Glomerular endothelial cell (primary cell): ENCODE data around the gene SLC7A6OS. TPM values are rescaled to one million over a fixed set of nuclear protein-coding genes. Genes with fewer than 3 reads are reported as not detected.

ENCODE experiments used
- DNase-seq: peaks from one replicate; pipeline ENCODE4 v3.0.0-alpha.2; 2011; ENCODE audit warnings: low read depth, low spot score; ENCODE audit errors: extremely low read depth
- total RNA-seq: library from RNA; depleted of rRNA; stranded (reverse); fragments of >200 nt; gene quantifications from 2 replicates; pipeline ENCODE4 v1.2.3, GENCODE V29; 2015

SLC7A6OS gene
- 11.4 and 11.5 TPM in 2 replicates for total RNA-seq

DNA sequence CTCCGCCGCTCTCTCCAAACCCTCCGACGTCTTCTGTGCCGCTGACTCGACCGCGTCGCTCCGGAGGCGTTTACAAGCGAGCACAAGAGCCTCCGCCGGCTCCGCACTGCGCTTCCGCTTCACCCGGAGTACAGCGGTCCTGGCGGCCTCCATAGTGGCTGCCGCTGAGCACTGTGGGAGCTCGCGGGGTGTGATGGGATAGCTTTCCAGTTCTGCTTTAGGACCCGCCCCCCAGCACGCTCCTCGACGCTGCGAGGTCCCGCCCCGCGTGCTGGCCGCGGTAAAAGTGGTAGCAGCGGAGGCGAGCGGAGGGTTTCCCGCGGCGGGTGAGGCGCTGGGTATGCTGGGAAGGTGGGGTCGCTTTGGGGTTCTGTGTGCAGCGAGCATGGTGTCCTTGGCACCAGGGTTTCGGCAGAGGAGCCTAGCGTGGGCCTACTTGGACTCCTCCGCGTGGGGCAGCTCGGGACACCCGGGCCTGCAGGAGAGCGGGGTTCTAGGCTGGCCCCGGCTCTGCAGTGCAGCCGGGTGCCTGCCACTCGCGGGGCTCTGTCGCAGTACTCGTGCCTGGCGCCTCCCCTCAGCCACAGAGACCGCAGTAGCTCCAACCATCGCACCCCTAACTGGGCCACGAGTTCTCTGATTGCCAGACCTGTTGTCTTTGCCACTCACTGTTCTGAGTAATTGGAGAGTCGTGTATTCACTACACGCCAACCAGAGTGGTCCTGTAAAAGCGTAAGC is at the start of gene SLC7A6OS, which contains the start of gene PRMT7:
SLC7A6OS (minus strand) TSS at position 173 of the 738 bp plus-strand sequence; CDS start at position 153, 20 bp downstream.
PRMT7 (plus strand) TSS at position 246 of the 738 bp plus-strand sequence. CDS start 4,961 bp downstream, outside the sequence.
- no peak for DNase-seq

DNA sequence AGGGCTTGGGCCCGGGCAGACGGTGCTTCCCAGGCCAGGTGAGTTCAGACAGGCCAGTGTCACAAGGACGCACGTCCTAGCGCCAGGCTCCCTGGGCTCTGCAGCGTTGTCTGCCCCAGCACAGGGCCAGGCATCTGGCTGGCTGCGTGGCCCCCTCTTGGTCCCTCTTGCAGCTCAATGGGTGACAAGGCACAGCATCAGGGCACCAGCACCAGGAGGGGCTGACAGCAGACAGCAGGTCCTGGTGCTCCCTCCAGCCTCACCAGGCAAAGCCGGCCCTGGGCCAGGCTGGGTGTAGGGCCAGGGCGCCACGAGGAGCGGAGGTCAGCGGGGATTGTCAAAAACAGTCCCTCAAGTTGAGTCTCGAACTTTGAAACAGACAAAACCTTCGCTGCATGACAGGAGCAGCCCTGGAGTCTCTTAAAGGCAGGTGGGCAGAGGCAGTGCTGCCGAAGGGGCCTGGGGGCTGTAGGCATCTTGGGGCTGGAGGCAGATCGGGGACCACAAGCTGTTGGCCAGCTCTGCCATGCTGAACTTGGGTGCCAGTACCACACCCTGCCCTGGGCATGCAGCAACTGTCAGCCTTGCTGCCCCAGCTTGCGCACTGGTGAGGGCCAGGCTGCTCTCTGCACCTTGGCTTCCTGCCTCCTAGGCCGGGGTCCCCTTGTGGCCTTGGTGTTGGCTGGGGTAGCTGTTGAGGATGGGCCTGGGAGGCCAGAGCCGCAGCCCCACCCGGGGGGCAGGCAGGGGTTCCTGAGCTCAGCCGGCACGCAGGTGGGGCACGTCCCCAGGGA is 48.8 kb upstream of the SLC7A6OS start:
- no peak for DNase-seq

DNA sequence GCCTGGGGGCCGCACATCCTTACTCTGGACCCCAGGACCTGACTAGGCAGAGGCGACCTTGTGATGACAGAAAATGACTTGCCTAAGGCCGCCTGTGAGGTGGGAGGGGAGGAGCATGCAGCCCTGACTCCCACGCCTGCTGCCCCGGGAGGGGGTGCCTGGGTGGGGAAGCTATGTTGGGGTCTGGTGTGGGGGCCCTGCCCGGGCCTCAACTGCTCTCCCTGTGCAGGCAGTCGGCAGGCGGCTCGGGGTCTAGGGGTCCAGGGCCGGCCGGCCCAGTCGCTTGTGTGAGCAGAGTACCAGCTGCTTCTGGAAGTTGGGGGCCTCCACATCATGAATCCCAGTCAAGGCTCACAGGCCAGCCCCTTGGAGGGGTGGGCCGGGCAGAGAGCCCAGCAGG is 48.2 kb upstream of the SLC7A6OS start:
- DNase-seq, result no peak

DNA sequence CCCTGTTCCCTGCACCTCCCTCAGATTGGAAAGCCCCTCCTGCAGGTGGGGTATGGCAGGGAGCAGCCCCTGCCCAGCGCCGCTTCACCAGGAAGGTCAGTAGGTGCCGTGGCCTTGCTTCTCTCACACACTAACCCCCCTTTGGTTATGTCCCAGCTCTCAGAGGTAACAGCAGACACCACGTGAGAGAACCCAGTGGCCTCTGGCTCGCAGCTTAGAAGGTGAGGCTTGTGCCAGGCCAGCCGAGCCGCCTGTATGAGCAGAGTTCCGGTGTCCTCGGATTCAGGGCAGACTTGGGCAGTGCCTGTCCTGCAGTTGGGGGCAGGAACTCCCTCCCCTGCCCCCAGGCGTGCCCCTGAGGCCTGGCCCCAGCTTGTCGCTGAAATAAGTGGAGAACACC is 47.2 kb upstream of the SLC7A6OS start:
- no peak for DNase-seq

DNA sequence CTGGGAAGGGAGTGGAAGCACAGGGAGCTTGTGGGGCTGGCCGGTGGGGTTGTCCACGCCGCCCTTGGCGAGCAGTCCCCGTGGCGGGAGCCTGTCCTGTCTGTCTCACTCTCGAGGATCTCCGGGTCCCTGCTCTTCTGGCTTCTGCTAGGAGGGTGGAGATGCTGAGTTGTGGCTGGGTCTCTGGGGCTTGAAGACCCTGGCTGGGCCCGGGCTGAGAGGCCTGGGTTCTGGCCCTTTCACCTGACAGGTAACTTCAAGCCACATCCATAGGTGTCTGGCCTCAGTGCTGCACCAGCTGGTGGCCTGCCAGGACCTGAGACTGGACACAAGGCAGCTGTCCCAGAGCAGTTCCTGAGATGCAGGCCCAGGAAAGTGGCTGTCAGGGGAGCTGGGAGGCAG is 46.8 kb upstream of the SLC7A6OS start:
- DNase-seq, result no peak

DNA sequence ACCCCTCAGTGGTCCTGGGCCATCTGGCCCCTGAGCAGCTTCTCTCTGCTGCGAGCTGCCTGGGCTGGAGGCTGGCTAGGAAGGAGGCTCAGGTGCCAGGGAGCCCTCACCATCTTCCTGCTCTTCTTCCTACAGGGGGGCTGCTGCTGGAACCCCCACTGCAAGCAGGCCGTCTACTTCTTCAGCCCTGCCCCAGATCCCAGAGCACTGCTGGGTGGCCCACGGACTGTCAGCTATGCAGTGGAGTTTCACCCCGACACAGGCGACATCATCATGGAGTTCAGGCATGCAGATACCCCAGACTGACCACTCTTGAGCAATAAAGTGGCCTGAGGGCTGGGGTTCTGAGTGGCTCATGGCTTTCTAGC is 46.2 kb upstream of the SLC7A6OS start:
- DNase-seq, result no peak

DNA sequence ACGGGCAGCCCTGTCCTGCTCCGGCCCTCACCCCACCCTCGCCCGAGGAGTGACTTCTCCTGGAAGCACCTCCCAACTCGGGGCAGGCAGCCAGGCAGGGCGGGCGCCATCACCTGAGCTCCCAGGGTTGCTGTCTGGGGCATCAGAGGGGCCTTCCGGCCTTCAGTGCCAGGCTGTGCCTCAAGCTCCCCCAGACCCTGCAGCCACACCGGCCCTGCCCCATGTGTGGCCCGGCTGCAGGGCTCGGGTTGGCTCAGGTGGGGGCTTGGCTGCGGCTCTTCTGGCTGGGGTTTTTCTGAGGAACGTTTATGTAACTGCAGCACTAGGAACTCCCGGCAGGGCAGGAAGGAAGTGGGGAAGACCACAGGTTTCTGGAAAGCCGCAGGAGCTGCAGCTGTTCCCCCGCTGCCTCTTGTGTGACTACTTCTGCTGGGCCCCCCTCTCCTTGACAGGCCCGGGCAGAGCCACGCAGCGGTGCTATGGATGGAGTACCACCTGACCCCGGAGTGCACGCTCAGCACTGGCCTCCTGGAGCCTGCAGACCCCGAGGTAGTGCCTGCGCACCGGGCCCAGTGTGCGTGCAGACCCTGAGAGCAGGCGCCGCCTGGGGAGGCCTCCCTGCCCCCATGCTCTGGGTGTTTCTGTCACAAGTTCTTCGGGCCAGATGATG is 45.6 kb upstream of the SLC7A6OS start:
- DNase-seq, result no peak

DNA sequence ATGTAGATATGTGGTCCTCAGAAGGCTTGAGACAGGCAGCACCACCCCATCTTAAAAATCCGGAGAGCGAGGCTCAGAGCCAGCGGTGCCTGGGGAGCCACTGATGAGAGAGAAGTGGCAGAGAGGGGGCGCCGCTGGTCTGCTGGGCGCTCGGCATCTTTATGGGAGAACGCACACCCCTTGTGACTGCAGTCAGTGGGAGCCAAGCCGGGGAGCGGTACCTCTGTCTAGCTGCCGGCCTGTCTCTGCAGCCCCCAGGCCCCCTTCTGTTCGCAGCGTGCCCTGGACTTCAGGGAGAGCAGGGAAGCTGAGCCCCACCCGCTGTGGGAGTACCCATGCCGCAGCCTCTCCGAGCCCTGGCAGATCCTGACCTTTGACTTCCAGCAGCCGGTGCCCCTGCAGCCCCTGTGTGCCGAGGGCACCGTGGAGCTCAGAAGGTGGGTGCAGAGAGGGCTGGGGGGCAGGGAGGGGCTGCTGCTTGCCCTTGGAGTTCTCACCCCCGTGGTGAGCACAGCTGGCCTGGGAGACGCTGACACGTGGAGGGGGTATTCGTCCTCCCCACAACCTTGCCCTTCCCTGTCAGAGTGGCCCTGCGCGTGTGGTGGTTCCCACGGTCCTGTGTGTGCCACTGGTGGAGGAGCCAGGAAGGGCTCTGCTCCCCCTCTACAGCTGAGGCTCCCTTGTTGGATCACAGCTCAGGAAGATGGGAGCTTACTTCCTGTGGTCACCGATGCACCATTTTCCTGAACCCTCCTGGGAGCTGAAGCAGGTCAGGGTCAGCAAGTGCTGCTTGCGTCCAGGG is 44.9 kb upstream of the SLC7A6OS start:
- no peak for DNase-seq

DNA sequence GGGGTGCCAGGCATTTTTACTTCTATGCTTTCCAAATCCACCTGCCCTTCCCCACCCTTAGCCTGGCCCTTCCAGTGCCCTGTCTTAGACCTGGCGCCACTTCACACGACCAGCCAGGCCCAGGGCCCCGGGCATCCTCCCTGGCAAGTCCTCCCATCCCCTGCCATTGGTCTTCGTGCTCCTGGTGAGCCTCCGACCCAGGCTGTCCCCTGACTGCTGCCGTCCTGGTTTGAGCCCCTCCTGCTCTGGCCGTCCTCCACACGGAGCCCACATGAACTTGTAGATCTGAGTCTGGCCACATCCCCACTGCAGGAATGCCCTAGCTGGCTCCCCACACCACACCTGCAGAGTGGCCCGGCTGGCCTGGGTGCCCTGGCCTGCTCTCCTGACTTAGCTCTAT is 44.1 kb upstream of the SLC7A6OS start:
- DNase-seq, result no peak

DNA sequence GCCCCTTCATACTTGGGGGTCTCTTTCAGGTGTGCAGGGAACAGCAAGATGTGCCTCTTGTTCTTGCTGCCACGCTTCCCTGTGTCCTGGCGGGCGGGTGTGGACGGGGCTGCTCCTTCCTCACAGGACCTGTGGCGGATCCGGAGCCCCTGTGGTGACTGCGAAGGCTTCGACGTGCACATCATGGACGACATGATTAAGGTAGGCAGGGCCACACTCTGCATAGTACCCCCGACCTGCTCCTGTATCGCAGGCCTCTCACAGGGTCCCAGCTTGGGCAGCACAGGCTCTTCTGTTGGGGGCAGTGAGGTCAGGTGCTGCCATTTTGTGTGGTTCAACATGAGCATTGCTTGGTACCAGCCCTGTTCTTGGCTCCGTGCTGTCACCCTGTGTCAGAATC is 42.6 kb upstream of the SLC7A6OS start:
- no peak for DNase-seq

DNA sequence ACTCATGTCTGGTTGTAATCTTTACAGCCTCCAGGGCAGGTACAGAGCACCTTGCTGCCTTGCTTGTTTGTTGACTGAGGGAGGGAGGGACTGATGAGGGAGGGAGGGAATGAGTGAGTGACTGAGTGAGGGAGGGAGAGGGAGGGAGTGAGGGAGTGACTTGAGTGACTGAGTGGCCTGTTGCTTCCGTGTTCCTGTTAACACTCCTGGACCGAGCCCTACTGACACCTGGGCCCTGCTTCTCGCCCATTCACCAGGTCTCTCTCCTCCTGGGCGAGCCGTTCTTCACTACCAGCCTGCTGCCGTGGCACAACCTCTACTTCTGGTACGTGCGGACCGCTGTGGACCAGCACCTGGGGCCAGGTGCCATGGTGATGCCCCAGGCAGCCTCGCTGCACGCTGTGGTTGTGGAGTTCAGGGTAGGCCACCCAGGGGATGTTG is 41.3 kb upstream of the SLC7A6OS start:
- no peak for DNase-seq

DNA sequence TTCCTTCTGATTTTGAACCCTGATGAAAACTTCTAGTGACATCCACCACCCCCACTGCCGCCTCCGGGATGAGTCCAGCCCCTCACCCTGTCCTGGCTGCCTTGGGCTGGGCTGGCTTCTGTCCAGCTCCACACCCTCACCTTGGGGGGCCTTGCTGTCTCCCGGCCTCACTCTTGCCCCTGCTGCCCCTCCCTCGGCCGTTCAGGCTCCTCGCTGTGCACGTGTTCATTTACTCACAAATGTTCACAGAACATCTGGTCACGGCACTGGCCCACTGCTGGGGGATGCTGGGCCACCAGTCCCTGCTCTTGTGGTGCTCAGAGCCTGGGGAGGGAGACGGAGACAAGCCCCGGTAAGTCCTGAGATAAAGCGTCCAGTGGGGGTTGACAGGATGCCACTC is 40.7 kb upstream of the SLC7A6OS start:
- DNase-seq, result no peak

DNA sequence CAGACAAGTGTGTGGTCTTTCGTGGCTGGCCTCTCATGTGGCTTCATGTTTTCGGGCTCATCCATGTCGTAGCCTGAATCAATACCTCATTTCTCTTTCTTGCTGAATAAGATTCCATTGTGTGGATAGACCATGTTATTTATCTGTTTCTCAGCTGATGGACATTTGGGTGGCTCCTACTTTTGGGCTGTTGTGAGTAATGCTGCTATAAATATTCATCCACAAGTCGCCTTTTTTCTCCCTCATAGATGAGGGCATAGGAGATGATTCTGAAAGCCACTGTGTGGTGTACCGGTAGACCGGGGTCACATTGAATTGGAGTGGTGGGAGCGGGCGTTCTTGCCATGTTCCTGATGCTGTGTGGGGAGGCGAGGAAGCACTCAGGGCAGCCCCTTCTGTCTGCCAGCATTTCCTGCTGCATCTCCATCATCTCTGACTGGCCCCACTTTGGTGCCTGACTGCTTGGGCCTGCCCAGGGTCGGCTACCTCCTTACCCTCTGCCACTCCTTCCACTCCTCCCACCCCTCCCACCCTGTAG is 40.1 kb upstream of the SLC7A6OS start:
- DNase-seq, result no peak

DNA sequence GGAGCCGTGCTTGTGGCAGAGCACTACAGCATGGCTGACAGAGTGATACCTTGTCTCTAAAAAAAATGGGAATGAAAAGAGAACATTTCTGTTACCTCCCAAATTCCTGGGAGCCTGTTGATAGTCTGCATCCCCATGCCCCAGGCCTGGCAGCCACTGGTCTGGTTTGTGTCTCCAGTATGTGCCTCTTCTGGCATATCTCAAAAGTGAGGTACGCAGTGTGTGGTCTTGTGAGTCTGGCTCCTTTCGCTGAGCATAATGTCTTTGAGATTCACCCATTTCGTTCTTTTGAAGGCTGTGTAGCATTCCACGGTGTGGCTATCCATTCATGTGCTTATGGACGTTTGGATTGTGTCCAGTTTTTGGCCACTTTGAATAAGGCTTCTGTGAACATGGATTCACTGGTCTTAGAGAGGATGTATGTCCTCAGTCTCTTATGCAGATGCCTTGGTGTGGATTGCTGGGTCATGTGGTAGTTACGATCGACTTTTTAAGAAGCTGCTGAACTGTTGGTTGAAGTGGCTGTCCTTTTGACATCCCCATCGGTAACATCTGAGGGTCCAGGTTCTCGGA is 39.2 kb upstream of the SLC7A6OS start:
- DNase-seq, result no peak

DNA sequence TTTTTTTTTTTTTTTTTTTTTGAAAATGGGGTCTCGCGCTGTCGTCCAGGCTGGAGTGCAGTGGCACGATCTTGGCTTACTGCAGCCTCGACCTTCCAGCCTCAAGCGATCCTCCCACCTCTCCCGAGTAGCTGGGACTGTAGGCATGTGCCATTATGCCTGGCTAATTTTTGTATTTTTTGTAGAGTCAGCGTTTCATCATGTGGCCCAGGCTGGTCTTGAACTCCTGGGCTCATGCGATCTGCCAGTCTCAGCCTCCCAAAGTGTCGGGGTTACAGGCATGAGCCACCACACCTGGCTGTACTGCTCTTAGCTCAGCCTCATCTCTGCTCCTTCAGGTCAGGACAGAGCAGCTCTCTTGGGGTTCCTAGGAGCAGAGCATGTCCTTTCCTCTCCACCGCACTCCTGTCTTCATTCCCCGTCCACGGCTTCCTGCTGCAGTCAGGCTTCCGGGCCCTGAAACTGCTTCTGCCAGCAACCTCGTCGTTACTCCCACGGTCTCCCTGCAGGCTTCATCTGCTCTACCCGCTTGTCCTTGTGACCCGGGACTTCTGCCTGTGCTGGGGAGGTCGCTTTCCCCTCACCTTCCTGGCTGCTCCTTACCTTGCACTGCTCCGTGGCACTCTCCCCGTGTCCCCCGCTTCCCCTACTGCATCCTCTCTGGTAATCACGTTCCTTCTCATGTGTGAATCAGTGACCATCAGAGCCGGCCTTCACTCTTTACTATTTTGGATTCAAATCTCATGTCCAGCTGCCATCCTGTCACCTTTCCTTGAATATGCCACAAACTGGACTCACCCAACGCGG is 38.1 kb upstream of the SLC7A6OS start:
- DNase-seq, result no peak

DNA sequence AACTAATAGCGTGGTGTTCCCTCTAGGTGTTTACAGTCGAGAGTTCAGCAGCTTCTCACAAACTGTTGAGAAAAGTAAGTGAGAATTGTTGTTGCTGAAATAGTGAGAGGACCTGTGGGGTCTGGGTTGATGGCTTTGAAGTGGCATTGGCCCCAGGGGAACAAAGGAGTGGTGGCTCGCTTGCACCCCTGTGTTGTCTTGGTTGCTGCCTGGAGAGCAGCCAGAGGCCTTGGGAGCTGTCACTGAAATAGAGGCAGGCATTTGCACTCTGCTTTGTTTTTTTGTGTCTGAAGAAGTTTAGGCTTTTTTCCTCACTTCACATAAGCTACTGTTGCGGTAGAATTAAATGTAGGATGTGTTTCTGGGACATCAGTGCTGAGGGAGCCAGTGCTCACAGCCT is 36.9 kb upstream of the SLC7A6OS start:
- DNase-seq, result no peak

DNA sequence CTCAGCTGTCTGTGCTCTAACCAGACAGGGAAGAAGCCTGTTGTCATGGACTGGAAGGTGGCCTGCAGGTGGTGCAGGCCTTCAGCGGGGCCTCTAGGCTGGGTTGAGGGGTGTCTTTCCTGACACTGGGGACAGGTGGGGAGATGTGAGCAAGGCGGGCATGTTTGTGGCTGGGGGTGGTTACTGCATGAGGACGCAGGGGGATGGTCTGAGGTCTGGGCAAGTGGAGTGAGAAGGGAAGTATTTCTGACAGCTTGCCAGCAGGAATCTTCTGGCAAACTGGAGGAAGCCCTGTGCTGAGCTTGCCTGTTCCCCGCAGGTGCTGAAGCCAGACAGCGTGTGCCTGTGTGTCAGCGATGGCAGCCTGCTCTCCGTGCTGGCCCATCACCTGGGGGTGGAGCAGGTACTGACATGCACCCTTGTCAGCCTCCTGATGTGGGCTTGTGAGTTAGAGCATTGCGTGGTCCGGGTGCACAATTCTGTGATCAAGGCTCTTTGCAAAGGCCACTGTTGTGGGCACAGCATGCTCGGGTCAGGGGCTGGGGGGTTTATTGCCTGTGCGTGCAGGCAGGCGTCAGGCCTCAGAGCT is 36.2 kb upstream of the SLC7A6OS start:
- no peak for DNase-seq

DNA sequence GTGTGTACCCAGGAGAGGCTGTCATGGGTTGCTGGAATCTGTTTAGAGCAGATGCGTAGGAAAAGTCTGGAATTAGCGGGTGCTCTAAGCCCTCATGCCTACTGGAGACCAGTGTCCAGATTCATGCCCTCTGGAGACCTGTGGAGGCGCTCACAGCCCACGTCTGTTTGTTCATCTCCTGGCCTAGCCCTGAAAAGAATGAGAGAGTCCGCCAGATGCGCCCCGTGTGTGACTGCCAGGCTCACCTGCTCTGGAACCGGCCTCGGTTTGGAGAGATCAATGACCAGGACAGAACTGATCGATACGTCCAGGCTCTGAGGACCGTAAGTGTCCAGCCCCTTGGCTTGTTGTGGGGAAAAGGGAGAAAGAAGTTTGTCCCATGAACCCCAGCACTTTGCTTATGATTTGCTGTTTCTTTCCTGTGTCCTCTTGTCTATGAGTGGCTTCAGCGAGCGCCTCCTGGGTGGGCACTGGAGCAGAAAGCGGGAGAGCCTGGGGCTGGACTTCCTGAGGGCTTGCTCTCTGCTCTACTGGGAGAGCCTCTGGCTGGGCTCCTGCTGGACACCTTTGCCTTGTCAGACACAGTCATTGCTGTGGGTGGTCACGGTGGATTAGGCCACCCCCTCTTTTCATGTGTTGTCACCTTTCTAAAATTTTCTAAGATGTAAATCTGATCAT is 35.4 kb upstream of the SLC7A6OS start:
- no peak for DNase-seq
